GM18498 (cell line): ENCODE measurements around the gene KCNF1.

Experiments used
- ATAC-seq: cut with Tn5 transposase; IDR thresholded peaks from one replicate; pipeline ENCODE4 v1.9.1; 2021; ENCODE audit warnings: mild to moderate bottlenecking, moderate library complexity; ENCODE audit not compliant: unreplicated experiment

Gene KCNF1

DNA sequence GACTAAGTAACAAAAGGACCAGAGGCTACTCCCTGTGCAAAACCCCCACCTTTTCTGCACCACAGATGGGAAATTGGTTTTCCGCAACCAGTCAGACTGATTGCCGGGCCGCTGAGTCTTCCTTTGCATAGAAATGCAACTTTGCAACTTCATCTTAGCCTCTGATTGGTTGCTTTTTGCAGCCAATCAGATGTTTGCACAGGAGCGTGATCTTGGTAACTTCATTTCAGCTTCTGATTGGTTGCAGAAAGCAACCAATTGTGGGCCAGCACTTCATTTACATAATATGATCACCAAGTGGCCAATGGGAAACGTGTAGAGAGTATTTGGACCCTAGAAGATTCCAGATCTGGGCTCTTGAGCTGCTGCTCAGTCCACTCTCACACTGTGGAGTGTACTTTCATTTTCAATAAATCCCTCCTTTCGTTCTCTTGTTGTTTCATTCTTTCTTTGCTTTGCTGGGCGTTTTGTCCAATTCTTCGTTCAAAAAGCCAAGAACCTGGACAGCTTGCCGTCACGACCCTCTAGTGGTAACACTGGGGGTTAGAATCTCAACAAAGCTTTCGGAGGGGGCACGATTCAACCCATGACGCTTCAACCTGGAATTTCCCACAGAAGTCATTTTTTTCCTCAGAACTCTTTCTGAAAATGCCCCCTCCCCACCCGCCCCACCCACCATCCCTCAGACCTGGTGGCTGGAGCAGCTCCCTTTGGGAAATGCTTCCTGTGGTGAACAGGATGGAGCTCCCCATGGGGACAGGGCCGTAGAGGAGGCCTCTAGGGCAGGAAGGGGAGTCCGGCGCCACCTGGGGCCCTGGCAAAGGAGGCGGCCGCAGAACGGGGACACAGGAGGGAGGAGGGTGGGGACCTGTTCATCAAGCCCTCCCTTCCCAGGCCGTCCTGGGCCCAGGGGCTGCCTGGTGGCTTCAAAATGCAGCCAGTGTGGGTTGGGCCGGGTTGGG is 31.8 kb upstream of the KCNF1 start:
- ATAC-seq, result no peak

DNA sequence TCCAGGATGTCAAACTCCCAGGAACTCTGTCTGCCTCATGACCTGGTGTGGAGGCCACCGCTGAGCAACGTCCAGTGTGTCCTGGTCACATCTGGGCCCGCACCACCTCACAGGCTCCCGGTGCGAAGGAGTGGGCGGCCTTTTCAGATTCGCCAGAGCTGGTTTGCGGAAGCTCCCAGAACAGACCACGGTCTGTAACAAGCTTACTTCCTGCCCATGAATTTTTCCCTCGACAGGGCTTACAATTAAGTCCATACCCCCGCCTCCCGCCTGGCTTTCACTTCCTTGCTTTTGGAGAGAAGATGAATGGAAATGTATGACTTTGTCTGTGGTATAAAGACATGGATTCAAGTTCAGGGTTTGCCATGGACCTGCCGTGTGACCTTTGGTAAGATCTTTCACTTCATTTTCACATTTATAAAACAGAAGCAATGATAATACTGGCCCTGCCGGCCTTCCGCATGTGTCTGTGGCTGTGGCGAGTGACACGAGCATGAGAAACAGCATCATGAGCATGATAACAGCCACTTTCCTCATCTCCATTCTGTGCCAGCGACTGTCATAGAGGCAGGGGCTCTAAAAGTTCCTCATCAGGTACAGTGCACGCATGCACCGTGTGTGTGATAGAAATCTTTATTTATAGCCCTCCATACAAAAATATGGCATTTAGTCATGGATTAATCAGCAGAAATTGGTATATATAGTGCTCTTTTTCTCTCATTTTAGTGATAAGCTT is 31.0 kb upstream of the KCNF1 start:
- no peak for ATAC-seq

DNA sequence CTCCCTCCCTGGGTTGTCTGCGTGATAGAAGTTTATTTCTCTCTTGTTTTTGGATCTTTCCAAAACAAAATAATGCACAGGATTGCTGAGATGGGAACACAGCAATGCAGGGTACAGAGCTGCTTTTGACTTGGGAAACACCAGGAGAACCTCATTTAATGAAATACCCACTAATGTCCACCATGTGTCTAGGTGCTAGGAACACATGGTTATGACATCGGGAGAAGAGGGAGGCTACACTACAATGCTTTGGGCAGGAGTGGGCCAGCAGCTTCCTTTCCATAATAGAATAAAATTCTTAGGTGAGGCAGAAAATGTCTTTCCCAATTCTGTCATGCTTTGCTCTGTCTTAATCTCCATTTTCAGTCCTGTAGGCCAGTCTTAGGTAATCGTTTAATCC is 29.2 kb upstream of the KCNF1 start:
- no peak for ATAC-seq

DNA sequence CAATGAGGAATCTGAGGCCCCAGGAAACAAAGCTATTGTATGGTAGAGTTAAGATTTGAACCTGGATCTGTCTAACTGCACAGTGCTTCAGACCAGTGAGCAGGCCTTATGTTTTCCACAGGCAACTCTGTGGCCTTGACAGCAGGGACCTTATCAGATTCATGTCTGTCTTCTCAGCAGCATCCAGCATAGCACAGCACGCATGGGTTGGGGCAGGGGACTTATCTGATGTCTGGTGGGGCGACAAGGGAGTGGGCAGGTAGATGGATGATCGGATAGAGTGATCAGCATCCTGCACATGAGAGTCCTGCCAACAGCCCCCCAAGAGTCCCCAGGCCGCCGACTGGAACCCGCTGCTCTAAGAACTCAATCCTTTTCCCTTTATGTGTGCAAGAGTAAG is 28.7 kb upstream of the KCNF1 start:
- no peak for ATAC-seq

DNA sequence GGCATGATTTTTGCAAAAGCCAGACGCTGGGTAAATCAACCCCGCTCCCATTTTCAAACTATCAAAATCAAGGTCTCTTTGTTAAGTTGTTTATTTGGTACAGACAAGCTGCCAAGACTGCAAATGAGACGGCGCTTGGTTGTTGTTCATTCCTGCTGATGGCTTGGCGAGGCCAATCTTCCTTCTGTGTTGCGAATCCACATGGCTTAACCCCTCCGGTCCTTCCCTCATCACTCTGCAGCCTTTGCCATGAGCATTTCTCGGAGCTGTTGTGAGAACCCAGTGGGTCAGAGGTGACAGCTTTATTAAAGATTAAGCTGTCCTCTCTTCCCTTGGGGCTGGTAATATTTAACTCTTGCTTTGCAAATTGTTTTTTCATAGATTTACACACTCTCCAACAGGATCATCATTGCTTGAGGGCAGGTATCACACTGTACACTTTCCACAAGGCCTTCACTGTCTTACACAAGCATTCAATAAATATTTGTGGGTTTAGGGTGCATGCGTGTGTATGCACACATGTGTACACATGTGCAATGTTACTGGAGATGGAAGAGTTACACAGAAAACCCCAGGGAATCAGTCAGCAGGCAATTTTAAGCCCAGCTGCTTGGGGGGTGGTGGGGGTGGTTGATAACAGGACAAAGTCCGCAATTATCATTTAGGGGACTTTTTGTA is 27.8 kb upstream of the KCNF1 start:
- no peak for ATAC-seq

DNA sequence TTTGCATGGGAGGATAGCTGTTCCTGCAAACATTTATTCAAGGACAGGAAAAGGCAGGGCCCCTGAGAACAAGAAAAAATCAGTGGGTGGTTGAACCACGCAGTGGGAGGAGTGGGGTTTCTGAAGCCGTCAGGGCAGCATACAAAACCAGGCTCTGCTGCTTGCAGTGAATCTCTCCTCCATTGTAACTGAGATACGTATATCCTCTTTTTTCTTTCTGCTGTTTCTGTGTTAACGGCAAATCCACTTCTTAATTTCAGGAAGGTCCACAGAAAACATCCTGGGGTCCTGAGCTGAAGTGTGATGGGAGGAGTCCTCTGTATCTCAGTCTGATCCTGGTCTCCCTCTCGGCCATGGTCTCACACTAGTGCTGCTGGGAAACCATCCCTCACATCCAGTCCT is 27.2 kb upstream of the KCNF1 start:
- ATAC-seq, result no peak

DNA sequence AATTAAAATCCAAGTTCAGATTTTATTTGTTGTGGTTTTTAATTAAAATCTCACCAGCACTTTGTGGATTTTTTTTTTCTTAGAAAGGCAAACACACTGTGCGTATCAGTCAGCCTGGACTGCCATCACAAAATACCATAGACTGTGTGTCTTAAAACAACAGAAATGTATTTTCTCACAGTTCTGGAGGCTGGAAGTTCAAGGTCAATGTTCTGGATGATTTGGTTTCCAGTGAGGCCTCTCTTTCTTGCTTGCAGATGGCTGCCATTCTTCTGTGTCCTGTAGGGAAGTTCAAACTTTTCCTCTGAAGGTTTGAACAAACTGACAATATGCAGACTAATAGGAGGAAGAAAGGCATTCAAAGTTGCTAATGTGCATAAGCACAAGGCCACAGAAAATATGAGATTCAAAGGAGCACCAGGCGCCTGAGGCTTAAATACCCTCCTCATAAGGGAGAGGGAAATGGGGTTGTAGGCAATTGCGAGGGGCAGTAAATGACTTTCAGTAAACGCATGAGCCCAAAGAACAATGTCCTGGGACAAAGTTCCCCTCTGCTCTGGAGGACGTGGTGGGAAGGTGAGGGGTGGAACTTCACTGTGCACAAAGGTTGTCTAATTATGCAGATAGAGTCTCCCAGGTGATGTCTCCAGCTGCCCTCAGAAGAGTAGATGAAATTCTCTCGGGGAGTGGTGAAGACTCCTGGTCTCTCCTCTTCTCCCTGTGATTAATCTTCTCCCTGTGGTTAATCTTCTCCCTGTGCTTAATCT is 26.5 kb upstream of the KCNF1 start:
- no peak for ATAC-seq

DNA sequence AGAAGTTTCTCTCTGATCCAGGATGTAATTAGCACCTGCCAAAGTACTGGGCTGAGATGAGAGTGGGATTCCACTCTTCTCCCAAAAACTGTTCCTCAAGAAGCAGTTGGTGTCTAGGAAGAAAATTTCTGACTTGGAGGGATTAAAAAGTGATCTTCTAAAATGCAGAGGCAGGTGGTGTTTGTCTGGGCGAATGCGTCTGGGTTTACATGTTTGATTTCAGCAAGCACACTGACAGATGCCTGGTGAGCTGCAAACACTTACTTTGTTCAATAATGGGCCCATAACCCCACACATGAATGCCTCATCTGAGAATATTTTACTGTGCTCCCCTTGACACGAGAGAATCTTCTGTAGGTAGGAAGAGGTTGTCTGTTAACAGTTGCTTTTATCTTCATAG is 24.3 kb upstream of the KCNF1 start:
- ATAC-seq, result no peak

DNA sequence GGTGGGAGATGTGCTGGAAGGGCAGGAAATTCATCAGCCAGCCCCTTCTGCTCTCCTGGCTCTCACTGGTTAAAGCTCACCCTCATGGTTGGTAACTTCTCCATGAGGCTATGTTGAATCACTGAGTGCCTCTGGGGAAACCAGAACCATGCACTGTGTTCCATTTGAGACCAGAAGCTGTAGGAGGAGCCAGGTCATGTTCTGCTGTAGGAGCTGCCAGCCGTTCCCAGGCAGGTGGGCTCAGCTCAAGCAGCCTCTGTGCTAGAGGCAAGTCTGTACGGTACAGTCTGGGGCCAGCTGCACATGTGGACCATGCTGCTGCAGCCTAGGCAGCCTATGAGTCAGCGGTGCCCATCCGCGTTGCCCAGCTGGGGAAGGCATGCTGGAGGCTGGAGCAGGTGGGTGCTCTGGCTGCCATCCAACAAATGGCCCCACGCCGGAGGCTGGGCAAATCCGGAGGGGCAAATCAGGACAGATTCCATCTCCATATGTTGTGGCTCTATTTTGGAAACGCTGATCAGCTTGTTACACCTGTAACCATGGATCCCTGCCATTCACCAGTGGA is 22.0 kb upstream of the KCNF1 start:
- no peak for ATAC-seq

DNA sequence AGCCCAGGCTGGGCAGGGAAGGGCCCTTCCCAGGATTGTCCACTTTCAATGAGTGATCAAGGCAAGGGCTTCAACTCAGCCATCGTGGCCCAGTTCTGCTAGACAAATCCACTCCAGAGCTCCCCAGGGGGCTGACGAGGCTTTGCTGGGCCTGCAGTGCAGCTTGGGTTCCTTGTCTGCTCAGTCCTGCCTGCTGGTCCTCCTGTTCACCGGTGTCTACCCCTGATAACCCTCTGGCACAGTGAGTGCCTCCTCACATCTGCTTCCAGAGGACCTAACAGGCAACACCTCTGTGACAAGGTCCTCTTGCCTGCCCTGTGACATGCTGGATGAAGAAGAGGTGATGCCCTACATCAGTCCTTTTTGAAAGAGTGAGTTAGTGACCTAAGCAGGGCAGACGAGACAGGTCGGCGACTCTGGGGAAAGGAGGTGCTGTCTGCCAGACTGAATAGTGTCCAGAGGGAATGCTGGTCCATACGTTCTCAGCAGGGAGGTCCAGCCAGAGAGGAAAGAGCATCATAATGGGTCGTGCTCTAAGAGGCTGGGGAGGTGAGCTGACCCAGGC is 20.9 kb upstream of the KCNF1 start:
- no peak for ATAC-seq

DNA sequence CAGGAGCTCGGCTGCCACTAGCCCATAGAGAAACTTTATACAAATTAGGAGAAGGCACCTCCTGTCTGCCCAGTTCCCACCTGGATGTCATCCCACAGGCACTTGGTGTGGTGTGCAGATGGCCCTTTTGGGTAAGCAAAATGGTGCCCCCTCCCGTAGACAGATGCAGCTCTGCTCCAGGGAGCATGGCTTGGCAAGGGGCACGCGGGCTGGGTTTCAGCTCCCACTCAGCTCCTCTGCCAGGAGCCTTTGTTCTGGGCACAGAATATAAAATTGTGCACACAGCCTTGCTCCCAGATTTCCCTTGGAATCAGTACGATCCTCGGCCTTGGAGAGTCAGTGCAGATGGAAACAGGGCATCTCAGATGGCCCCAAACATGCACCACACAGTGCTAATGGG is 20.3 kb upstream of the KCNF1 start:
- ATAC-seq, result no peak

DNA sequence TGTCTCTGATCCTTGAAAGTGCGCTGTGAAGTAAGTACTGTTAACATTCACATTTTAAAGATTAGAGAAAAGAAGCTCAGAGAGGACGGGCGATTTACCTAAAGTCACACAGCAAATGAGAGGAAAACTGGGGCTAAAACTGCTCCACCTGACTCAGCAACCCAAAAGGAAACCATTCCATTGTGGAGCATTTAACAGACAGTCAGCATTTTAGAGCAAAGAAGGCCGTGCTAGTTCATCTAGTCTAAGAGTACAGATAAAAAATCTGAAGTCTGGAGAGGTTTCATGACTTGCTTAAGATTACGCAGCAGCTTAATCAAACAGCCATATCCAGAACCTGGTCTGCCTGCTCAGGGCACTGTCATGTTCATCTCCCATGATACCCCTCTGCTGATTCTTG is 19.9 kb upstream of the KCNF1 start:
- ATAC-seq, result no peak

DNA sequence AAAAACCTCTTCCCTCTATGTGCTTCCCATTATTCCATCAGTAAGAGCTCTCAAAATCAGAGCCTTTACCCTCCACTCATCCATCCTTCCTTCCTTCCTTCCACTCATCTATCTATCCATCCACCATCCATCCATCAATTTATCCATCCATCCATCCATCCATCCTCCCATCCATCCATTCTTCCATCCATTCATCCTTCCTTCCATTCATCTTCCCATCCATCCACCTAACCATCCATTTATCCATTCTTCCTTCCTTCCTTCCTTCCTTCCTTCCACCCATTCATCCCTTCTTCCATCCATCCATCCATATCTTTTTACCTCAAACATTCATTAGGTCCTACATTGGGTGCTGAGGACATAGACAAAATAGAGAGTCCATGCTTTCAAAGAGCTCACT is 19.4 kb upstream of the KCNF1 start:
- ATAC-seq, result no peak

DNA sequence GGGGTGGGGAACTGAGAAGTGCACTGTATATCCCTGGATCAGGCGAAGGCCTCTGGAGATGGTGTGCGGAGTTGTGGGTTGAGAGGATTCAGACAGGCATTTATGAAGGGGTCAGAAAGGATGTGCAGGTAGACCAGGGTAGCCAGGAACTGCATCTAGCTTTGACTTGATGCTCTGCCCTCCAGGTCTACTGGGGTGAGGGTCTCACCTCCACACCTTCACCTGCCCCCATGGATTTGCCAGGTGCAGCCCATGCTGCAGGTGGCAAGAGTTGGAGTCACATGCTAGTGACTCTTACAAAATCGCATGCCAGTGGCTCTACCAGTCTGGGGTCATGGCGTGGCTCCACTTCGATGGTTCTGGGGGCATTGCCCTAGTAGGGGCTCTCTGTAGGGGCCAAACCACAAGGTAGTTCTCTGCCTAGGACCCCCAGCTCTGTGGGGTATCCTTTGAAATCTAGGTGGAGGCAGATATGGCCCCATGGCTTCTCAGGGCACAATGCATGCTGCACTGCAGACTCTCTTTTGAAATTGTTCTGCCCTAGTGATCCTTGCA is 18.9 kb upstream of the KCNF1 start:
- ATAC-seq, result no peak

DNA sequence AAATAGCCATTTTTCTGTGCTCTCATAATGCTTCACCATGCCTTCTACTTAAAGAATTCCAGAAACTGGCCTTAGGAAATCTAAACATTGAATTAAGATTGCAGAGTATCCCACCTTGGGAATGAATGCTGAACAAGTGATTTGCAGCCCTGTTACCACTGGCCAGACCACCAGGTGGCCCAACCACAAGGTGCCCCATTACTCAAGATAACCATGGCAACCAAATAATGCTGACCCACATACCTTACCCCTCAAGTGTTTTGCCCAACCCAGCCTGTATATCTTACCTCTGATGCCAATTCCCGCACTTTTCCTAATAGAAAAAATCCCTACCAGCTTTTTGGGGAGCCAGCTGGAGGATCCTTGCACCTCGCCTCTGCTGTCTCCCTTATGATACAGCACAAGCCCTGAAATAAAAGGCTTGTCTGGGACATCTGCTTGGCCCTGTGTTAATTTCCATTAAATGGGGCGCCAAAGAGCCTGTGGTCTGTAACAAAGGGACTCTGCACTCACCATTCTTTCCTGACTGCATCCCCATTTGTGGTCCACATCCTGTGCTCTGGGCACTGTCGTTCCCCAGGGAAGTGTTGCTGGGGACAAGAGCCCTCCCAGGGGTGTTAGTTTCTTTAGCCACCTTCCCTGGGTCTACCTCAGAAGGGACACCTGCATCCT is 17.3 kb upstream of the KCNF1 start:
- ATAC-seq, result no peak

DNA sequence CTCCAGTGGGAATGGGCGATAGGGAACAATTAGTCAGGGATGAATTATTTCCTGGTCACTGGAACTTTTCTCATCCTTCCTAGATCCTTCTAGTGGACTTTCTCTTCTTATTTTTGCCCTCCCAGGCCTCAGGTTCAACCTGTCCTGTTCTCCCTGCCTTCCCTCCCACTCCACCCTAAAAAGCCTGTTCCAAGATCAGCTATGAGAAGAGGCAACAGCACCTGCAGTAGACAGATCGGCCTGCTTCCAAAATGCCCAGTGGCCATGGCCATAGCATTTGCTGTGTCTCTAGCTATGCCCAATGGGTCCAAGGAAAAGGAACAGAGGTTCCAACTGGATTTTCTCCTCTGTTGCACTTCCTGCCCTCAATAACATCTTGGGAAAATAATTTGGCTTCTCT is 16.5 kb upstream of the KCNF1 start:
- no peak for ATAC-seq

DNA sequence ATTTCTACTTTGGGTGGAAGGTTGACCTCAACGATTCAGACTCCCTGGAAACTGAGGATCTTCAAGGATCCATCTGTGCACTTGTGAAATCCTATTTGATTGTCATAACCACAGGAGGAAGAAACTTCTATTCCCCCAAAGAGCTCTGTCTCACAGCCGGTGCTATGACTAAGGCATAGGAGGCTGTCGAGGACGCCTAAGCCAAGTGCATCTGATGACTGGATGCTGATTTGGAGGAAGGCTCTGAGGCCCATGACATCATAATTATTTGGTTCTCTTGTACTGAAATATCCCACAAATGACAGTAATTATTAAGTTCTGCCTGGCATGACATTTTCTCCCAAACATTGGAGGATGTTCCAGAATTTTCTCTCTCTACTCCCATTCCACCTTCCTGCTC is 13.8 kb upstream of the KCNF1 start:
- no peak for ATAC-seq

DNA sequence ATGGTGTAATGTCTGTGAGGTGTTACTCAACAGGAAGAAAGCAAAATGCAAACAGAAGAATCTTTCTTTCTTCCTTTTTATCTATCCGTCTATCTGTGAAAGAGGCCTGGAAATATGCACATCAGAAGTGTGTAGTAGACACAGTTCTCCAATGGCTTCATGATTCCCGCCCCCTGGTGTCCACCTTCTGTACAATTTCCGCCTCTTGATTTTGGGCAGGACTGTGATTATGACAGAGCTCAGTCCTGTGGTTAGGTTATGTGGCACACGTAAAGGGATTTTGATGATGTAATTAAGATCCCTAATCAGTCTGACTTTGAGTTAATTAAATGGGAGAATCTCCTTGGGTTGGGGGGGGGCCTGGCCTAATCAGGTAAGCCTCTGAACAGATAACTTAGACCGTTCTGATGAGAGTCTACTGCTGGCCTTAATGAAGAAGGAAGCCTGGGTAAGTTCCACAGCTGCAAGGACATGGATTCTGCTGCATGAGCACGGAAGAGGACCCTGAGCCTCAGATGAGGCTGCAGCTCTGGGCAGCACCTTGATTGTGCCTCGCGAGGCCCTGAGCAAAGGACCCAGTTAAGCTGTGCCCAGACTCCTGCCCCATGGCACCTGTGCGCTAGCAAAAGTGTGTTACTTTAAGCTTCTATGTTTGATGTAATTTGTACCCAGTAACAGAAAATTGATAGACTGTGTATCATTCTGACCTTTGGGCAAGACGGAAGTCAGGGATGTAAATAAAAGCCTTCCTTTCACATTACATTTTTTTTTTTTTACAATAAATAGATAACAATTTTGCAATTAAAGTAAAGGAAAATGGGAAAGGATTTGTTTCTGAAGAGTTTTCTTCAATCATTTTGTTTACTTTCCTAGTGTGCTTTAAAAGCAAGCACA is 11.3 kb upstream of the KCNF1 start:
- ATAC-seq, result no peak
